ENCODE data around the gene MRPL23.

MRPL23 gene

DNA sequence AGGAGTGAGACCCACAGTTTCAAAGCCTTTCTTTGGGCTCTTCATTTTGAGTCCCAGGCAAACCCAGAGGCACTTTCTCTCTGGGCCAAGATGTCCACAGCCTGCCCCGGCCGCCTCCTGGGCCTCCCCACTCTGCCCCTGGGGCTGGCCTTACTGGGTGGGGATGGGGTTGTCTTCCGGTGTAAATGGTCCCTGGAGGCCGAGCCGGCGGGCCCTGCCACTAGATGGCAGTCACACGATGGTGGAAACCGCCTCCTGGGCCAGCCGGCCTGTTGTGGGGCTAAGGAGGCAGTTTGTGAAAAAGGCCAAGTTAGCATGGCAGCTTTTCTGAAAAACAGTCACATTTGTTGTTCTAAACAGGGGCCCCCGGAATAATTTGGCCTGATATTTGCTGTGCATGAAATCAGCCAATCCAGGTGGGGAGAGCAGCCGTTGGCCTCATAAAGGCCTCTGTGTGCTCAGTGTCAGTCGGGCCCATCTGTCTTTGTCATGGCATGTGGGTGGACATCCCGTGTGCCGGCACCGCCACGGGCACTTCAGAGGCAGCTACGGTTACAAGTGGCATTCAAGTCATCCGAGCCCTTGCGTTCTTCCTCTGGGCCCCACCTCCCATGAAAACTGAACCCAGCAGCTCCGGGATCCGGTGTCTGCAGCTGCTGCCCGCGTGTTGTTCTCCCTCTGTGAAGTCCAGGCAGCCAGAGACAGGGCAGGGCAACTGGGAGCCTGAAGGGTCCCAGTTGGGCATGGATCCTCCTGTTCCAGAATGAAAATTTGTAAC is 6.5 kb downstream of the MRPL23 start:
- no peak for DNase-seq (ENCODE audit: low read depth)

GRCh38 chr11:1958367-1958766 is 11.2 kb downstream of the MRPL23 start:
- no peak for DNase-seq (ENCODE audit: low read depth)

GRCh38 chr11:1959786-1960185 is 12.7 kb downstream of the MRPL23 start:
- DNase-seq (ENCODE audit: low read depth) = no peak

- DNase-seq (ENCODE audit: low read depth) = no peak
Observed at GRCh38 chr11:1963864-1964263, 16.7 kb downstream of the MRPL23 start.

- no peak for DNase-seq (ENCODE audit: low read depth)
Observed at GRCh38 chr11:1964348-1964747, 17.2 kb downstream of the MRPL23 start.

DNA sequence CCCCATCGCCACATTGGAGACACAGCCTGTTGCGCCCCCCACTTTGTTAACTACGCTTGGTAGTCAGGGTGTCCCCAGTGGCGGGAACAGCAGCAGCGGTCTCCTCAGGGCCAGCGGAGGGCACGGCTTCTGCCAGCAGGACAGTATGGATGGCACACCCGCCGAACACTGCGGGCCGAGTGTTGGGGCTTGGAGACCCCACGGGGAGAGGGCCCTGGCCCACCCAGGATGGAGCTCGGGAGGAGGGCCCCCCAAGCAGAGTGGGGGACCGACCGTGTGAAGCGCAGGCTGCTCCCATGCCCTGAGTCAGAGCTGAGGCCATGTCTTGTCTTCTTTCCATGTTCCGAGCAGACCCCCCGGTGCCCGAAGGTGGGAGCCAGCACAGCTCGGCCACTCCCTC is 17.8 kb downstream of the MRPL23 start:
- no peak for DNase-seq (ENCODE audit: low read depth)

DNA sequence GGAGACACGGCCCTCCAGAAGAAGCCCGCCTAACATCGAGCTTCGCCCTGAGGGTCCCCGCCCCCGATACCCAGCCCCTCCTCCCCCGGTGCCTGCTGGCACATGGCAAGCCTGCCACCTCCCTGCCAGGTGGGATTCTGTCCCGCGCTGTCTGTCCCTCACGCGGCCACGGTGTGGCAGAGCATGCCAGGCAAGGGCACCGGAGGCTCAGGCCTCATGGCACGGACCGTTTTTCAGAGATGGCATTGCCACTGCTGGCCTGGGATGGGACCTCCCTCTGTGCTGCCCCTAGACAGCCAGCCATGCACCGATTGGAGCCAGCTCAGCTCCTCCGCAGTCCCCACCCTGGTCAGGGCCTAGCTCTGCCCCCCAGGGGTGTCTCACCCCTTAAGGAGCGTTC is 19.4 kb downstream of the MRPL23 start:
- DNase-seq (ENCODE audit: low read depth) = no peak

DNA sequence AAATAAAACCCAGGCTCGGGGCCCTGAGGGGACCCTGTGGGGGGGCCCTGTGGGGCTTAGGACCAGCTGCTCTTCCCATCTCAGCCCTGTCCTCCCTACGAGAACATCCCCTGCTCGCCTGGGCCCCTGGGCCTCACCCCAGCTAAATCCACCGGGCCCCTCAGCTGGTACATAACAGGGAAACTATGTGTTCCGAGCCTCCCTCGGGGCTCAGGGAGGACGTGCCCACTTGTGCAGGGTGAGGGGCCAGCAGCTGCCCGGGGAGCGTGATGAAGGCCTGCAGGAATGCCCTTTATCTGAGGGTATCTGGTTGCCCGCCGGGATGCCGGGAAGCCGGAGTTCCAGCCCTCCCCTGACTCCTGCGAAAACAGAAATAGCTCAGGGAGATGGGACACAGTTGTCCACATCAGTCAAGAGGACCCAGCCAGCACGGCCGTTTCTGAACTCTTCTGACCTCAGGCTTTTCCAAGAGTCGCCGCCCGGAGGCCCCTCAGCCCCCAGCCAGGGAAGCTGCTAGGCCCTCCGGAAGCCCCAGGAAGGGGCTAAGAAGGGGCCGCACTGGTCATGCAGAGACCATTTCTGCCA is 20.6 kb downstream of the MRPL23 start:
- no peak for DNase-seq (ENCODE audit: low read depth)

- DNase-seq (ENCODE audit: low read depth) = no peak
Observed at GRCh38 chr11:1968454-1969002, 21.4 kb downstream of the MRPL23 start.

DNA sequence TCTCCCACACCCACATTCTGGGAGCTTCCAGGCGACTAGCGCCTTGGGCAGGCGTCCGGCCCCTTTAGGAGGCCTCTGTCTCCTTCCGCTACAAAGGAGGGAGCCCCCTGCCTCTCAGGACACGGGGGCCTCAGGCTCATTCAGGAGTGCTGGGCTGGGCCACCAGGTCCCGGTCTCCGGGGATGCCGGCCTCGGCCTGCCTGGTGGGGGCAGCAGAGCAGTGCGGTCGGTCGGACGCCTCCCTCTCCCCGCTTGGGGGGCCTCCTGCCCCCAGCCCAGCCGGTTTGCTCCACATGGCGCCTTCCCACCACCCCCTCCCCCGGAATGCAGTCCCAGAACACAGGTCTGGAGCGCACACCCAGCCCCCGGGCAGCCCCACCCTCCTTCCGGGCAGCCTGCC is 21.9 kb downstream of the MRPL23 start:
- DNase-seq (ENCODE audit: low read depth) = no peak

GRCh38 chr11:1969776-1970175 is 22.6 kb downstream of the MRPL23 start:
- no peak for DNase-seq (ENCODE audit: low read depth)

DNA sequence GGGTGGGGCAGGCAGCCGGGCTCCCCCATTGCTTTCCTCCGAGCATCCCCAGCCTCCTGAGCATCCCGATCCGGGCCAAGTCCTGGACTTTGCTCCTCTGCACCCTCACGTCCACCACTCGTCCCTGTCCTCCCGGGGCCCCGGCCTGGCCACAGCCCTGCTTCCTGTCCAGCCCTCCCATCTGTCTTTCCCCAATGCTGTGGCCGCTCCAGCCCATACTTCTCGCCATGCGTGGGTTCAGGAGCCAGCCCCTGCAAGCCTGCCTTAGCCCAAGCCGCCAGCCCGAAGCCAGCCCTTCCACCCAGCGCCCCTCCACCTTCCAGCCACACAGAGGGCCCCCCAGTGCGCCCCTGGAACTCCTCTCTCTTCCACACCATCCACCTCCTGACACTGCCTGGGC is 23.8 kb downstream of the MRPL23 start:
- no peak for DNase-seq (ENCODE audit: low read depth)

DNA sequence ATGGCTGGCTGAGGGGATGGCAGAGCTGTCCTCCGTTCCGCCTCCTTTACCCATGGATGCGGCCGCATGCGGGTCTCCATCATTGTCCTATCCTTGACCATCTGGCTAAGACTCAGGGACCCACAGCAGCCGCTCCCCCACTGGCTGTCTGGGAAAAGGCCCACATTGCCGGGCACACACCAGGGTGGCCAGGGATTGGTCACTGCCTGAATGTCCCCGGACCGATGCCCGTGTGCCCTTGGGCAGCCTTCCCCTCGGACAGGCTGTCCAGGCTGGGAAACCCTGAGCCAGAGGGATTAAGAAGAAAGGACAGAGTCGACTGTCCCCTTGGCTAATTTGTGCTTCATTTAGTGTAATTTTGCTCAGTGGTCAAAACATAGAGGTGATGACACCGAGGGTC is 28.1 kb downstream of the MRPL23 start:
- no peak for DNase-seq (ENCODE audit: low read depth)

- DNase-seq (ENCODE audit: low read depth) = no peak
Observed at GRCh38 chr11:1978720-1979473, 31.8 kb downstream of the MRPL23 start.

- DNase-seq (ENCODE audit: low read depth) = no peak
Observed at GRCh38 chr11:1979607-1980006, 32.5 kb downstream of the MRPL23 start.

GRCh38 chr11:1982873-1983600 is 35.9 kb downstream of the MRPL23 start:
- DNase-seq (ENCODE audit: low read depth) = no peak

DNA sequence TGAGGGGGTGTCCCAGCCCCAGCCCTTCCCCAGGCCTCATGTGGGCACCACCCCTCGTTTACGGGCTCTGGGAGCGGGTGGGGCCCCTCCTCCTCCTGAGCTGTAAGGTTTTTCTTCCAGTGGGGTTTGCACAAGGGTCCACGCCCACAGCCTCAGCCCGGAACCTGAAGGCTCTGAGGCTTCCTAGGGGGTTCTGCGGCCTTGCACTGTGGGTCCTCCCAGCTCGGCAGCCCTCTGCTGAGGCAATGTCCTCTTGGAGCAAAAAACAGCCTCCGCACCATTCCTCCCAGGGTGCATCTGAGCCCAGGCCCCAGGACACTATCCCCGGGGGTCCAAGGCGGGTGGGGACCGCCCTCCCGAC is 36.4 kb downstream of the MRPL23 start:
- no peak for DNase-seq (ENCODE audit: low read depth)

DNA sequence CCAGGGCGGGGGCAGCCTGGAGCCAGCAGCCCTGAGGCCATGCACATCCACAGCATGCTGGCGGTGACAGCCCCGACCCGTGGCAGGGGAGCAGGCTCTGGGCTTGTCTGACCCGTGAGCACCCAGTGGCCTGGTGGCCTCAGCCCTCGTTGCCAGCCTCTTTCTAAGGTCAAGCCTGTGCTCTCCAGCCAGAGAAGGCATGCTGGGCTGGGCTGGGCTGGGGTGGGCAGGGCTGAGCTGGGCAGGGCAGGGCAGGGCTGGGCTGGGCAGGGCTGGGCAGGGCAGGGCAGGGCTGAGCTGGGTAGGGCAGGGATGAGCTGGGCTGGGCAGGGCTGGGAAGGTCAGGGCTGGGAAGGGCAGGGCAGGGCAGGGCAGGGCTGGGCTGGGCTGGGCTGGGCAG is 39.9 kb downstream of the MRPL23 start:
- no peak for DNase-seq (ENCODE audit: low read depth)

- no peak for DNase-seq (ENCODE audit: low read depth)
Observed at GRCh38 chr11:1988174-1988573, 41.0 kb downstream of the MRPL23 start.

DNA sequence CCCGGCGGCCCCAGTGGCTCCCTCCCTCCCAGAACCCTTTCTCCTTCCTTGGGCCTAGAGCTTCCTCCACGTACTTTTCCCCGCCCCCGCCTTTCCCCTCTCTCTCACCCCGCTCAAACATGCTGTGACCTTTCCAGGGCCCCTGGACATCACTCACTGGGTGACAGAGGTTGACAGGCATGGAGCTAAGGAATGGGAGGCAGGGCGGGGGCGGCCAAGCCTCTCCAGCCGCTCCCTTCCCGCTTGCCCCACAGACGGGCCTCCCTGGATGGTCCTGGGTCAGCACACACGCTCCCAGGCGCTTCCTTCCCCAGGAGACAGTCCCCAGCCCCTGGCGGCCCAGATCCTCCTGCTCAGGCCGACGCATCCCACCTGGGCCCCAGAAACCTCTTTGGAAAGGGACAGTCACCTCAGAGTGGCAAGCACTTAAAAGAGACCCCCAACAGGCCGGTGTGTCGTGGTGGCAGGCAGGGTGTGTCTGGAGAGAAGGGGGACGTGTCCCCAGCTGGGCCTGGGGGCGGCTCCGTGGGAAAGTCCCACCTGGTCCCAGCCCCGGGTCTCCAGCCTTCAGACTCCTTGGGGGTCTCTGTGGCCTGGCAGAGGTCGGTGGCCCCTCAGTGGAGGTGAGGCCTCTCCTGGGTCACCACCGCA is 41.7 kb downstream of the MRPL23 start:
- no peak for DNase-seq (ENCODE audit: low read depth)

GRCh38 chr11:1989953-1990352 is 42.8 kb downstream of the MRPL23 start:
- DNase-seq (ENCODE audit: low read depth) = no peak

All from GM04504 (cell line).